ENCODE measurements around the gene ADGRG2.

The ADGRG2 gene

GRCh38 chrX:19129694-19130093, 7.4 kb upstream of the ADGRG2 start:
- Histone ChIP-seq H3K27me3 (peaks cover 5 to 62% (median 31%) of the 10 kb centered on the region in 11 experiments; a peak in 21 of 22 replicates), H3K4me3 (no peak overlapping the region), H3K4me1 (peaks cover 10 to 20% (median 14%) of the 10 kb centered on the region in 10 experiments; a peak in 18 of 20 replicates), H3K27ac (no peak overlapping the region), H3K9me3 (replicated peaks in 1 of 11) (0 out of 22 replicates have a peak, but pooled peaks cover 0 to 8% (median 0%) of the 10 kb centered on the region in 11 experiments), H4K20me1 (no peaks in the 10 kb centered on the region), H3K9ac (no peak overlapping the region), H3K4me2 (no peak overlapping the region), H3K36me3 (no peaks in the 10 kb centered on the region)
- TF ChIP-seq Cebpa-rat (IDR thresholded peaks at IDR 0.05), result no peak

- Histone ChIP-seq H3K4me1 (peaks cover 10 to 20% (median 14%) of the 10 kb centered on the region in 10 experiments; a peak in 18 of 20 replicates), H3K4me3 (no peak overlapping the region), H3K27ac (peak overlapping the region in 9 of 11 experiments; percentile 28 to 77 (median 70); a peak in 18 of 22 replicates), H3K36me3 (no peaks in the 10 kb centered on the region), H3K4me2 (peak overlapping the region; percentile 26 to 65 (median 50)), H3K9ac (peak overlapping the region in 7 of 11 experiments; percentile 24 to 56 (median 47); a peak in 9 of 22 replicates), H3K9me3 (replicated peaks in 1 of 11) (peaks cover 0 to 13% (median 6%) of the 10 kb centered on the region in 11 experiments; a peak in 15 of 22 replicates), H3K27me3 (peaks cover 20 to 63% (median 31%) of the 10 kb centered on the region in 11 experiments), H4K20me1 (no peaks in the 10 kb centered on the region)
- peak in 8 of 11 experiments; percentile 60 to 80 (median 66); a peak in 15 of 22 replicates for TF ChIP-seq Cebpa-rat (IDR thresholded peaks at IDR 0.05)
Observed at GRCh38 chrX:19127649-19128168, 5.4 kb upstream of the ADGRG2 start.

GRCh38 chrX:19122641-19123009, 357 bp upstream of the ADGRG2 start:
- peaks cover 5 to 20% (median 15%) of the 10 kb centered on the region in 11 experiments; a peak in 20 of 22 replicates for H3K9me3 ChIP-seq (replicated peaks in 1 of 11)
- peaks cover 4 to 7% (median 5%) of the 10 kb centered on the region in 10 experiments; a peak in 17 of 20 replicates for H3K4me1 ChIP-seq
- no peak overlapping the region for H3K4me2 ChIP-seq
- H3K9ac ChIP-seq, result no peak overlapping the region
- H3K27me3 ChIP-seq, result peaks cover 59 to 95% (median 79%) of the 10 kb centered on the region in 11 experiments
- 0 out of 22 replicates have a peak, but pooled peaks cover 0 to 4% (median 0%) of the 10 kb centered on the region in 11 experiments for H4K20me1 ChIP-seq
- no peaks in the 10 kb centered on the region for H3K36me3 ChIP-seq
- no peak overlapping the region for H3K4me3 ChIP-seq
- no peak for TF ChIP-seq Cebpa-rat (IDR thresholded peaks at IDR 0.05)
- no peak overlapping the region for H3K27ac ChIP-seq

- H3K9me3 ChIP-seq (replicated peaks in 1 of 11), result peaks cover 5 to 20% (median 15%) of the 10 kb centered on the region in 11 experiments; a peak in 20 of 22 replicates
- peaks cover 55 to 99% (median 89%) of the 10 kb centered on the region in 11 experiments for H3K27me3 ChIP-seq
- TF ChIP-seq Cebpa-rat (IDR thresholded peaks at IDR 0.05), result no peak
- no peak overlapping the region for H3K4me2 ChIP-seq
- no peak overlapping the region for H3K9ac ChIP-seq
- no peak overlapping the region for H3K4me3 ChIP-seq
- H4K20me1 ChIP-seq, result 0 out of 22 replicates have a peak, but pooled peaks cover 0 to 4% (median 0%) of the 10 kb centered on the region in 11 experiments
- H3K36me3 ChIP-seq, result no peaks in the 10 kb centered on the region
- H3K4me1 ChIP-seq, result no peaks in the 10 kb centered on the region
- no peak overlapping the region for H3K27ac ChIP-seq
Observed at GRCh38 chrX:19121466-19121865, 802 bp downstream of the ADGRG2 start.

- TF ChIP-seq Cebpa-rat (IDR thresholded peaks at IDR 0.05), result no peak
- H3K4me3 ChIP-seq, result no peak overlapping the region
- H3K27ac ChIP-seq, result no peak overlapping the region
- no peak overlapping the region for H3K9ac ChIP-seq
- H4K20me1 ChIP-seq, result no peaks in the 10 kb centered on the region
- no peaks in the 10 kb centered on the region for H3K36me3 ChIP-seq
- H3K4me2 ChIP-seq, result no peak overlapping the region
- H3K4me1 ChIP-seq, result no peaks in the 10 kb centered on the region
- no peaks in the 10 kb centered on the region for H3K9me3 ChIP-seq (replicated peaks in 1 of 11)
- H3K27me3 ChIP-seq, result peaks cover 37 to 85% (median 68%) of the 10 kb centered on the region in 11 experiments
Observed at GRCh38 chrX:19110642-19111041, 11.6 kb downstream of the ADGRG2 start.

- Histone ChIP-seq H3K4me1 (no peaks in the 10 kb centered on the region), H3K9ac (no peak overlapping the region), H3K4me3 (no peak overlapping the region), H3K27ac (no peak overlapping the region), H4K20me1 (no peaks in the 10 kb centered on the region), H3K27me3 (peaks cover 34 to 85% (median 65%) of the 10 kb centered on the region in 11 experiments), H3K4me2 (no peak overlapping the region), H3K9me3 (replicated peaks in 1 of 11) (no peaks in the 10 kb centered on the region), H3K36me3 (no peaks in the 10 kb centered on the region)
- TF ChIP-seq Cebpa-rat (IDR thresholded peaks at IDR 0.05), result no peak
Observed at GRCh38 chrX:19107035-19107434, 15.2 kb downstream of the ADGRG2 start.

GRCh38 chrX:19100586-19100985, 21.7 kb downstream of the ADGRG2 start:
- H3K9ac ChIP-seq, result no peak overlapping the region
- no peaks in the 10 kb centered on the region; a peak in 2 of 22 replicates for H3K9me3 ChIP-seq (replicated peaks in 1 of 11)
- peaks cover 0 to 24% (median 7%) of the 10 kb centered on the region in 11 experiments; a peak in 11 of 22 replicates for H3K27me3 ChIP-seq
- no peaks in the 10 kb centered on the region for H3K36me3 ChIP-seq
- H3K4me1 ChIP-seq, result no peaks in the 10 kb centered on the region
- H3K4me3 ChIP-seq, result no peak overlapping the region
- H4K20me1 ChIP-seq, result no peaks in the 10 kb centered on the region
- H3K27ac ChIP-seq, result no peak overlapping the region
- H3K4me2 ChIP-seq, result no peak overlapping the region
- TF ChIP-seq Cebpa-rat (IDR thresholded peaks at IDR 0.05), result no peak

- no peaks in the 10 kb centered on the region for H3K36me3 ChIP-seq
- TF ChIP-seq Cebpa-rat (IDR thresholded peaks at IDR 0.05), result no peak
Observed at GRCh38 chrX:19097553-19098283, 24.6 kb downstream of the ADGRG2 start.

GRCh38 chrX:19096586-19096985, 25.7 kb downstream of the ADGRG2 start:
- peaks cover 0 to 4% (median 0%) of the 10 kb centered on the region in 11 experiments; a peak in 2 of 22 replicates for H3K9me3 ChIP-seq (replicated peaks in 1 of 11)
- H3K9ac ChIP-seq, result no peak overlapping the region
- no peaks in the 10 kb centered on the region for H3K4me1 ChIP-seq
- H3K27me3 ChIP-seq, result peaks cover 0 to 21% (median 7%) of the 10 kb centered on the region in 11 experiments; a peak in 11 of 22 replicates
- TF ChIP-seq Cebpa-rat (IDR thresholded peaks at IDR 0.05), result no peak
- no peak overlapping the region for H3K27ac ChIP-seq
- no peak overlapping the region for H3K4me2 ChIP-seq
- H4K20me1 ChIP-seq, result no peaks in the 10 kb centered on the region
- H3K36me3 ChIP-seq, result no peaks in the 10 kb centered on the region
- no peak overlapping the region for H3K4me3 ChIP-seq

More at GRCh38 chrX:19097553-19098283, 24.6 kb downstream of the ADGRG2 start:
- Histone ChIP-seq H4K20me1 (no peaks in the 10 kb centered on the region), H3K4me1 (no peaks in the 10 kb centered on the region), H3K27ac (no peak overlapping the region), H3K27me3 (peaks cover 0 to 21% (median 7%) of the 10 kb centered on the region in 11 experiments; a peak in 13 of 22 replicates), H3K9me3 (replicated peaks in 1 of 11) (no peaks in the 10 kb centered on the region; a peak in 2 of 22 replicates), H3K9ac (no peak overlapping the region), H3K4me3 (no peak overlapping the region), H3K4me2 (no peak overlapping the region)
